ENCODE data around the gene WASF1.
A peak's percentile ranks its signal among the peaks of the same experiment; 100 is the strongest.

WASF1 gene

GRCh38 chr6:110179406-110180227, at the start of gene WASF1:
TSS of gene WASF1 (minus strand) at chr6:110179670. CDS start at chr6:110127601, 52,069 bp downstream.
- peak; percentile 98 for DNase-seq (ENCODE audit: low read depth, low spot score)

GRCh38 chr6:110226261-110226660, 46.8 kb upstream of the WASF1 start:
- DNase-seq (ENCODE audit: low read depth, low spot score): no peak

- no peak for DNase-seq (ENCODE audit: low read depth, low spot score)
Observed at GRCh38 chr6:110221738-110222137, 42.3 kb upstream of the WASF1 start.

GRCh38 chr6:110217266-110217665, 37.8 kb upstream of the WASF1 start:
- no peak for DNase-seq (ENCODE audit: low read depth, low spot score)

GRCh38 chr6:110216140-110216539, 36.7 kb upstream of the WASF1 start:
- DNase-seq (ENCODE audit: low read depth, low spot score): no peak

GRCh38 chr6:110214338-110214737, 34.9 kb upstream of the WASF1 start:
- no peak for DNase-seq (ENCODE audit: low read depth, low spot score)

GRCh38 chr6:110211753-110212152, 32.3 kb upstream of the WASF1 start:
- no peak for DNase-seq (ENCODE audit: low read depth, low spot score)

GRCh38 chr6:110207652-110208051, 28.2 kb upstream of the WASF1 start:
- no peak for DNase-seq (ENCODE audit: low read depth, low spot score)

- no peak for DNase-seq (ENCODE audit: low read depth, low spot score)
Observed at GRCh38 chr6:110201151-110201884, 21.8 kb upstream of the WASF1 start.

GRCh38 chr6:110198561-110198960, 19.1 kb upstream of the WASF1 start:
- no peak for DNase-seq (ENCODE audit: low read depth, low spot score)

GRCh38 chr6:110196874-110197273, 17.4 kb upstream of the WASF1 start:
- DNase-seq (ENCODE audit: low read depth, low spot score): no peak

- no peak for DNase-seq (ENCODE audit: low read depth, low spot score)
Observed at GRCh38 chr6:110195639-110196038, 16.2 kb upstream of the WASF1 start.

GRCh38 chr6:110191477-110191876, 12.0 kb upstream of the WASF1 start:
- no peak for DNase-seq (ENCODE audit: low read depth, low spot score)

GRCh38 chr6:110190726-110191125, 11.3 kb upstream of the WASF1 start:
- no peak for DNase-seq (ENCODE audit: low read depth, low spot score)

GRCh38 chr6:110188791-110189190, 9.3 kb upstream of the WASF1 start:
- DNase-seq (ENCODE audit: low read depth, low spot score): no peak

GRCh38 chr6:110185879-110186278, 6.4 kb upstream of the WASF1 start:
- no peak for DNase-seq (ENCODE audit: low read depth, low spot score)

GRCh38 chr6:110183292-110183885, 3.9 kb upstream of the WASF1 start:
- no peak for DNase-seq (ENCODE audit: low read depth, low spot score)

GRCh38 chr6:110181131-110182030, 1.9 kb upstream of the WASF1 start:
- no peak for DNase-seq (ENCODE audit: low read depth, low spot score)

GRCh38 chr6:110180228-110181008, 948 bp upstream of the WASF1 start, which contains the start of gene CDC40:
TSS of gene CDC40 (plus strand) at chr6:110180427. CDS start at chr6:110180445, 18 bp downstream.
- no peak for DNase-seq (ENCODE audit: low read depth, low spot score)

- DNase-seq (ENCODE audit: low read depth, low spot score): no peak
Observed at GRCh38 chr6:110178626-110179405, 654 bp downstream of the WASF1 start.

Measured in smooth muscle cell of the brain vasculature (primary cell).